Neural cell (in vitro differentiated cells): ENCODE results near the gene CPXM2. TPM values are rescaled to one million over a fixed set of nuclear protein-coding genes. Genes with fewer than 3 reads are reported as not detected.

ENCODE experiments used
- H2AFZ ChIP-seq: fragments of 200-600, 300-800 bp; sonication (generic), shearing (Covaris generic); 2 replicates; pipeline ENCODE4 v1.6.0; 2014; ENCODE audit warnings: low read depth, mild to moderate bottlenecking, antibody characterized with exemption, low read length, moderate library complexity
- H3F3A ChIP-seq: fragments of 200-600 bp; shearing (Covaris generic); 2 replicates; pipeline ENCODE4 v1.6.1; 2016; ENCODE audit warnings: mild to moderate bottlenecking, moderate library complexity, mixed read lengths, antibody characterized with exemption, low read length; ENCODE audit not compliant: insufficient read depth, poor library complexity, severe bottlenecking
- H3K27ac ChIP-seq: fragments of 200-600, 300-800 bp; sonication (generic), shearing (Covaris generic); 2 replicates; pipeline ENCODE4 v1.5.1; 2014; ENCODE audit warnings: mild to moderate bottlenecking, low read length, moderate library complexity
- H3K27me3 ChIP-seq: fragments of 300-800, 200-600 bp; sonication (generic), shearing (Covaris generic); 2 replicates; pipeline ENCODE4 v1.6.0; 2014; ENCODE audit warnings: mild to moderate bottlenecking, low read depth, low read length, moderate library complexity; ENCODE audit not compliant: insufficient read depth
- H3K36me3 ChIP-seq: fragments of 300-800, 200-600 bp; sonication (generic), shearing (Covaris generic); 2 replicates; pipeline ENCODE4 v1.5.1; 2014; ENCODE audit warnings: mild to moderate bottlenecking, antibody characterized with exemption, low read length, moderate library complexity; ENCODE audit not compliant: insufficient read depth
- H3K4me2 ChIP-seq: fragments of 300-800, 200-600 bp; sonication (generic), shearing (Covaris generic); 2 replicates; pipeline ENCODE4 v1.6.0; 2014; ENCODE audit warnings: mild to moderate bottlenecking, low read length
- H3K4me3 ChIP-seq: fragments of 300-800, 200-600 bp; sonication (generic), shearing (Covaris generic); 2 replicates; pipeline ENCODE4 v1.5.1; 2014; ENCODE audit warnings: mild to moderate bottlenecking, low read length, moderate library complexity
- H3K79me2 ChIP-seq: fragments of 200-600 bp; shearing (Covaris generic); replicated peaks from 2 replicates; pipeline ENCODE4 v1.6.0; 2014; ENCODE audit warnings: mild to moderate bottlenecking, low read length, moderate library complexity; ENCODE audit not compliant: insufficient read depth
- H3K9ac ChIP-seq: fragments of 300-800, 200-600 bp; sonication (generic), shearing (Covaris generic); 2 replicates; pipeline ENCODE4 v1.6.1; 2016; ENCODE audit warnings: mild to moderate bottlenecking, low read length, mixed read lengths
- H3K9me2 ChIP-seq: fragments of 200-600 bp; shearing (Covaris generic); 2 replicates; pipeline ENCODE4 v1.6.1; 2016; ENCODE audit warnings: mild to moderate bottlenecking, low read length, mixed read lengths; ENCODE audit not compliant: insufficient read depth
- H3K9me3 ChIP-seq: fragments of 200-600, 300-800 bp; sonication (generic), shearing (Covaris generic); 2 replicates; pipeline ENCODE4 v1.6.1; 2016; ENCODE audit warnings: mild to moderate bottlenecking, mixed run types, low read length, moderate library complexity, mixed read lengths
- H4K20me1 ChIP-seq: fragments of 200-600 bp; shearing (Covaris generic); 2 replicates; pipeline ENCODE4 v1.6.1; 2016; ENCODE audit warnings: mild to moderate bottlenecking, mixed run types; ENCODE audit not compliant: insufficient read depth
- EP300 ChIP-seq: fragments of 450-650 bp; conservative IDR thresholded peaks from 2 replicates; pipeline ENCODE4 v1.6.1; 2014; ENCODE audit warnings: antibody characterized with exemption, mild to moderate bottlenecking, moderate library complexity; ENCODE audit not compliant: poor library complexity, severe bottlenecking
- EZH2 ChIP-seq: fragments of 200-600, 300-800 bp; shearing (Covaris generic), sonication (generic); IDR thresholded peaks from 2 replicates; pipeline ENCODE4 v1.6.1; 2014; ENCODE audit warnings: antibody characterized with exemption, low read length, borderline replicate concordance, mild to moderate bottlenecking; ENCODE audit not compliant: insufficient read depth, poor library complexity, severe bottlenecking
- MXI1 ChIP-seq: fragments of 450-650 bp; conservative IDR thresholded peaks from 2 replicates; pipeline ENCODE4 v1.6.1; 2014; ENCODE audit warnings: antibody characterized with exemption, mild to moderate bottlenecking; ENCODE audit not compliant: poor library complexity, severe bottlenecking
- POLR2AphosphoS5 ChIP-seq: IDR thresholded peaks from 2 replicates; pipeline ENCODE4 v1.6.1; 2012
- RAD21 ChIP-seq: fragments of 450-650 bp; conservative IDR thresholded peaks from 2 replicates; pipeline ENCODE4 v1.6.1; 2014; ENCODE audit warnings: antibody characterized with exemption, mild to moderate bottlenecking, moderate library complexity
- SMC3 ChIP-seq: fragments of 450-650 bp; conservative IDR thresholded peaks from 2 replicates; pipeline ENCODE4 v1.6.1; 2014; ENCODE audit warnings: antibody characterized with exemption, mild to moderate bottlenecking, moderate library complexity; ENCODE audit not compliant: poor library complexity
- TAF1 ChIP-seq: IDR thresholded peaks from 2 replicates; pipeline ENCODE4 v1.6.1; 2012; ENCODE audit warnings: low read depth
- polyA plus RNA-seq: library from polyadenylated mRNA; depleted of rRNA; stranded (reverse); fragments of >200 nt; gene quantifications from 2 replicates; pipeline ENCODE4 v1.2.3, GENCODE V29; 2014
- TF ChIP-seq, protein P1 (sequence below): IDR thresholded peaks from 2 replicates; pipeline ENCODE4 v1.6.1; 2012; ENCODE audit warnings: borderline replicate concordance
- TF ChIP-seq, protein P2 (sequence below): fragments of 450-650 bp; IDR thresholded peaks from 2 replicates; pipeline ENCODE4 v1.5.1; 2014; ENCODE audit warnings: antibody characterized with exemption, mild to moderate bottlenecking, moderate library complexity; ENCODE audit not compliant: poor library complexity, severe bottlenecking

The CPXM2 gene
- polyA plus RNA-seq, 1 donor from 2014 or later, result not detected

DNA sequence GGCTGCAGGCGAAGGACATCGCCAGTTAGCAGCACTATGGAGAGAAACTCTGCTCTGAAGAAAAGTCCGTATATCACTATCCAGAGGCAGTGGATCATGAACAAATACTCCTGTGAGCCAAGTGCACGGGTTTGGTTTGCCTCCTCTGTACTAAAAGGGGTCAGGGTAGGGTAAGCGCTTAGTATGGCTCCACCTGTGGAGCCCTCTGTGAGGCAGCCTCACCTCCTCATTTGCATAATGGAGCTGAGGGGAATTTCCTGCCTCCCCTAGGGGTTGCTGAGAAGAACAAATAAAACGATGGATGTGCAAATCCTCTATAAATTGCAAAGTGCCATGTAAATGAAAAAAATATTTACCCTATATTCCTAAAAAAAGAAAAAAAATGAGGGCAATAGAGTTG lies 162.1 kb downstream of the CPXM2 start:
- no peak overlapping the region for H3K4me2 ChIP-seq
- H4K20me1 ChIP-seq, result no peaks in the 10 kb centered on the region
- H3K27me3 ChIP-seq, result no peaks in the 10 kb centered on the region
- no peaks in the 10 kb centered on the region for H3K9me3 ChIP-seq
- TF ChIP-seq TAF1 (no peak), SMC3 (no peak), RAD21 (no peak), EP300 (no peak), EZH2 (no peak)
- TF ChIP-seq, protein P1, sequence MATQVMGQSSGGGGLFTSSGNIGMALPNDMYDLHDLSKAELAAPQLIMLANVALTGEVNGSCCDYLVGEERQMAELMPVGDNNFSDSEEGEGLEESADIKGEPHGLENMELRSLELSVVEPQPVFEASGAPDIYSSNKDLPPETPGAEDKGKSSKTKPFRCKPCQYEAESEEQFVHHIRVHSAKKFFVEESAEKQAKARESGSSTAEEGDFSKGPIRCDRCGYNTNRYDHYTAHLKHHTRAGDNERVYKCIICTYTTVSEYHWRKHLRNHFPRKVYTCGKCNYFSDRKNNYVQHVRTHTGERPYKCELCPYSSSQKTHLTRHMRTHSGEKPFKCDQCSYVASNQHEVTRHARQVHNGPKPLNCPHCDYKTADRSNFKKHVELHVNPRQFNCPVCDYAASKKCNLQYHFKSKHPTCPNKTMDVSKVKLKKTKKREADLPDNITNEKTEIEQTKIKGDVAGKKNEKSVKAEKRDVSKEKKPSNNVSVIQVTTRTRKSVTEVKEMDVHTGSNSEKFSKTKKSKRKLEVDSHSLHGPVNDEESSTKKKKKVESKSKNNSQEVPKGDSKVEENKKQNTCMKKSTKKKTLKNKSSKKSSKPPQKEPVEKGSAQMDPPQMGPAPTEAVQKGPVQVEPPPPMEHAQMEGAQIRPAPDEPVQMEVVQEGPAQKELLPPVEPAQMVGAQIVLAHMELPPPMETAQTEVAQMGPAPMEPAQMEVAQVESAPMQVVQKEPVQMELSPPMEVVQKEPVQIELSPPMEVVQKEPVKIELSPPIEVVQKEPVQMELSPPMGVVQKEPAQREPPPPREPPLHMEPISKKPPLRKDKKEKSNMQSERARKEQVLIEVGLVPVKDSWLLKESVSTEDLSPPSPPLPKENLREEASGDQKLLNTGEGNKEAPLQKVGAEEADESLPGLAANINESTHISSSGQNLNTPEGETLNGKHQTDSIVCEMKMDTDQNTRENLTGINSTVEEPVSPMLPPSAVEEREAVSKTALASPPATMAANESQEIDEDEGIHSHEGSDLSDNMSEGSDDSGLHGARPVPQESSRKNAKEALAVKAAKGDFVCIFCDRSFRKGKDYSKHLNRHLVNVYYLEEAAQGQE, result no peak
- no peak overlapping the region for H2AFZ ChIP-seq
- no peaks in the 10 kb centered on the region for H3K36me3 ChIP-seq
- no peak overlapping the region for H3K4me3 ChIP-seq
- no peaks in the 10 kb centered on the region for H3K9me2 ChIP-seq
- H3K9ac ChIP-seq, result no peak overlapping the region
- no peaks in the 10 kb centered on the region for H3K79me2 ChIP-seq
- no peaks in the 10 kb centered on the region for H3F3A ChIP-seq
- H3K27ac ChIP-seq, result no peak overlapping the region

DNA sequence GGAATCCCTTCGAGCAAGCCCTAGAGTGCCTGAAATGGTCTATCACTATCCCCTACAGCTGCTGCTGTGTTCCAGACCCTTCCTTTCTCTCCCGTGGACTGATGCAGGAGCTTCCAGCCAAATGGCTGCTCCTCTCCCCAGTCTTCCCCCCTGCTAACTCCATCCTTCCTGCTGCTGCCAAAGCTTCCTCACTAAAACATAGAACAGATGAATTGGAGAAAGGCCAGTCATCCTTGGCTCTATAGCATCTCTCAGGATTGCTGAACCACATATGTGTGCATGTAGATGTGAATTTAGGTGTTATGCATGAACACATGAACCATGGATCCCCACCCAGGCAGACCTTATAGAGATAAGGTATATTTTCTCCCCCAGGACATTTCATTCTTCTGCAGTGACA lies 164.8 kb downstream of the CPXM2 start:
- H3K9me2 ChIP-seq, result no peaks in the 10 kb centered on the region
- no peaks in the 10 kb centered on the region for H3K9me3 ChIP-seq
- H3K27ac ChIP-seq, result no peak overlapping the region
- H2AFZ ChIP-seq, result no peak overlapping the region
- H3F3A ChIP-seq, result no peaks in the 10 kb centered on the region
- H3K9ac ChIP-seq, result no peak overlapping the region
- no peak for TF ChIP-seq EZH2
- no peak for TF ChIP-seq MXI1
- no peak for TF ChIP-seq POLR2AphosphoS5
- no peak for TF ChIP-seq SMC3
- TF ChIP-seq, protein P1, result no peak
- TF ChIP-seq TAF1, result no peak
- TF ChIP-seq RAD21, result no peak
- TF ChIP-seq, protein P2, sequence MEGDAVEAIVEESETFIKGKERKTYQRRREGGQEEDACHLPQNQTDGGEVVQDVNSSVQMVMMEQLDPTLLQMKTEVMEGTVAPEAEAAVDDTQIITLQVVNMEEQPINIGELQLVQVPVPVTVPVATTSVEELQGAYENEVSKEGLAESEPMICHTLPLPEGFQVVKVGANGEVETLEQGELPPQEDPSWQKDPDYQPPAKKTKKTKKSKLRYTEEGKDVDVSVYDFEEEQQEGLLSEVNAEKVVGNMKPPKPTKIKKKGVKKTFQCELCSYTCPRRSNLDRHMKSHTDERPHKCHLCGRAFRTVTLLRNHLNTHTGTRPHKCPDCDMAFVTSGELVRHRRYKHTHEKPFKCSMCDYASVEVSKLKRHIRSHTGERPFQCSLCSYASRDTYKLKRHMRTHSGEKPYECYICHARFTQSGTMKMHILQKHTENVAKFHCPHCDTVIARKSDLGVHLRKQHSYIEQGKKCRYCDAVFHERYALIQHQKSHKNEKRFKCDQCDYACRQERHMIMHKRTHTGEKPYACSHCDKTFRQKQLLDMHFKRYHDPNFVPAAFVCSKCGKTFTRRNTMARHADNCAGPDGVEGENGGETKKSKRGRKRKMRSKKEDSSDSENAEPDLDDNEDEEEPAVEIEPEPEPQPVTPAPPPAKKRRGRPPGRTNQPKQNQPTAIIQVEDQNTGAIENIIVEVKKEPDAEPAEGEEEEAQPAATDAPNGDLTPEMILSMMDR, result no peak
- TF ChIP-seq EP300, result no peak
- no peak overlapping the region for H3K4me3 ChIP-seq
- H4K20me1 ChIP-seq, result no peaks in the 10 kb centered on the region
- H3K79me2 ChIP-seq, result no peaks in the 10 kb centered on the region
- H3K36me3 ChIP-seq, result no peaks in the 10 kb centered on the region
- H3K4me2 ChIP-seq, result no peak overlapping the region
- no peaks in the 10 kb centered on the region for H3K27me3 ChIP-seq
